Mesothelial cell of epicardium (in vitro differentiated cells): ENCODE results near the gene BNIP3. TPM values are rescaled to one million over a fixed set of nuclear protein-coding genes. Genes with fewer than 3 reads are reported as not detected.

ENCODE experiments used
- DNase-seq, 2 experiments: peaks; one replicate each; pipeline ENCODE4 v3.0.0; 2021; ENCODE audit warnings: low spot score in 2 of 2; ENCODE audit not compliant: unreplicated experiment in 2 of 2
- H3K27ac Mint-ChIP-seq: 2 replicates; pipeline ENCODE4 v1.8.0; 2021; ENCODE audit warnings: mixed read lengths
- H3K27me3 Mint-ChIP-seq: 2 replicates; pipeline ENCODE4 v1.8.0; 2021; ENCODE audit warnings: low read depth, mixed read lengths
- H3K36me3 Mint-ChIP-seq: 2 replicates; pipeline ENCODE4 v1.8.0; 2021; ENCODE audit warnings: mixed read lengths
- H3K4me1 Mint-ChIP-seq: 2 replicates; pipeline ENCODE4 v1.8.0; 2021; ENCODE audit warnings: mixed read lengths
- H3K4me3 Mint-ChIP-seq: 2 replicates; pipeline ENCODE4 v1.8.0; 2021; ENCODE audit warnings: mild to moderate bottlenecking, moderate library complexity, mixed read lengths
- H3K9me3 Mint-ChIP-seq: 2 replicates; pipeline ENCODE4 v1.8.0; 2021; ENCODE audit warnings: mixed read lengths
- CTCF ChIP-seq: fragments of 200-600 bp; sonication (generic); IDR thresholded peaks from one replicate; pipeline ENCODE4 v1.5.0; 2021; ENCODE audit warnings: antibody characterized with exemption; ENCODE audit not compliant: unreplicated experiment
- total RNA-seq: library from RNA; stranded (reverse); gene quantifications from 3 replicates; pipeline ENCODE4 v1.2.1, GENCODE V29; 2021

BNIP3 gene
- total RNA-seq, 1 donor from 2014 or later = 50.8 TPM

DNA sequence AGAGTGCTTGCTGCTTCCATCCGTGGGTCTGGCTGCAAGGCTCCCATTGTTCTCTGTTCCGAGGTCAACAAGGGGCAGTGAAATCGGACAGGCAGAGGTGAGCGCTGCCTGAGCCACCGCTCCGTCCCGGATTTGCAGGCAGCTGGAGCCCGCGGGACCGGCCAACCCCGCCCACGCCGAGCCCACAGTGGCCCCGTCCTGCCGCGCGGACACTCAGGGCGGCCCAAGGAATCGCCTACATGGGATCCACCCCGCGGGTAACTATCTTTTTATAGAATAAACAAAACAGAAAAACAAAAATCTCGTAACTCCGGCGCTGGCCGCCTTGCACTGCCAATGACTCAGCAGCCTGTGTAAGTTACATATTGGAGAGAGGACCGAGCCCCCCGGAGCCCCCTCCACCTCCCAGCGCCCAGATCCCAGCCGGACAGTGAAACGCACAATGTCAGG is 1.9 kb downstream of the BNIP3 start:
- Mint-ChIP-seq H3K27ac (no peak overlapping the region), H3K36me3 (peaks cover 16% of the 10 kb centered on the region), H3K4me1 (peaks cover 29% of the 10 kb centered on the region), H3K4me3 (peak overlapping the region; percentile 72), H3K9me3 (peaks cover 16% of the 10 kb centered on the region), H3K27me3 (peaks cover 35% of the 10 kb centered on the region)
- TF ChIP-seq CTCF = no peak
- DNase-seq = no peak

DNA sequence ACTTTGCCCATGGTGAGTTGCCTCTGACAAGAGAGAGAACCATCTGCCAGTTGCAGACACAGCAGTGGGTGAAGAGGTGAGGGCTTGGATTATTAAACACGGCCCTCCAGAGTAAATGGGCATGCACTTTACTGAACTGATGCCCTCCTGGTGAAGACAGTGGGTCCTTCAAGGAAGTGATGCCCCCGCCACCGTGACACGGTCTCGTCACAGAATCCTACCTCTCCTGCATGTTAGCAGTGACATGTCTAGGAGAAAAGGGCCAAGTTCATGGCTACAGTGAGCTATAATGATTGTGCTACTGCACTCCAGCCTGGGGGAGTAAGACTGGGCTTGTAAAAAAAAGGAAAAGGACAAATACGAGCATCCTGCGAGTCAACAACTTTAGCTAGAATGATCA is 2.4 kb downstream of the BNIP3 start:
- Mint-ChIP-seq H3K4me3 (peak overlapping the region; percentile 72), H3K36me3 (peaks cover 16% of the 10 kb centered on the region), H3K27me3 (peaks cover 30% of the 10 kb centered on the region), H3K4me1 (peaks cover 29% of the 10 kb centered on the region), H3K9me3 (peaks cover 11% of the 10 kb centered on the region), H3K27ac (no peak overlapping the region)
- DNase-seq = no peak
- no peak for TF ChIP-seq CTCF

DNA sequence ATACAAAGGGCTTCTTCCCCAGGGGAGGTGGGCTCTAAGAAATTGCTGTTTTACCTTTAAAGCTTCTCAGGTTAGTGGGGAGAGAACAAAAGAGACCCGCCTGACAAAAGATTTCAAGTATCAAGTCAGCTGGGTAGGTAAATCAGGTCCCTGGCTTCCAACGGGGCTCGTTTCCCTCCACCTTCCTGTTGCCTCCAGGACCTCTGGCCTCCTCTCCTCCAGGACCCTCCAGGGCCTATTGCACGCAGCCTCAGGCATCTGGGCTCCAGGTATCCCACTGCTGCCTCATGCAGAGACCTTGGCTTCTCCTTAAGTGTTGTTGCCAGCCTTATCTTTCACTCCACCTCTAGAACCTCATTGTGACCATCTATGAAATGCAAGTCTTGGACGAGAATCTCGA is 2.9 kb downstream of the BNIP3 start:
- Mint-ChIP-seq H3K27ac (no peak overlapping the region), H3K4me3 (peak overlapping the region; percentile 72), H3K36me3 (peaks cover 19% of the 10 kb centered on the region), H3K9me3 (peaks cover 7% of the 10 kb centered on the region), H3K27me3 (peaks cover 28% of the 10 kb centered on the region), H3K4me1 (peaks cover 31% of the 10 kb centered on the region)
- DNase-seq = no peak
- no peak for TF ChIP-seq CTCF

- TF ChIP-seq CTCF = no peak
- peaks cover 20% of the 10 kb centered on the region for H3K36me3 Mint-ChIP-seq
- H3K4me3 Mint-ChIP-seq = peak overlapping the region; percentile 6
- H3K9me3 Mint-ChIP-seq = peaks cover 3% of the 10 kb centered on the region
- peaks cover 24% of the 10 kb centered on the region for H3K27me3 Mint-ChIP-seq
- DNase-seq = no peak
- peaks cover 31% of the 10 kb centered on the region for H3K4me1 Mint-ChIP-seq
- peak overlapping the region; percentile 5 for H3K27ac Mint-ChIP-seq
These were observed 3.4 kb downstream of the BNIP3 start for GRCh38 chr10:131978366-131978765.

DNA sequence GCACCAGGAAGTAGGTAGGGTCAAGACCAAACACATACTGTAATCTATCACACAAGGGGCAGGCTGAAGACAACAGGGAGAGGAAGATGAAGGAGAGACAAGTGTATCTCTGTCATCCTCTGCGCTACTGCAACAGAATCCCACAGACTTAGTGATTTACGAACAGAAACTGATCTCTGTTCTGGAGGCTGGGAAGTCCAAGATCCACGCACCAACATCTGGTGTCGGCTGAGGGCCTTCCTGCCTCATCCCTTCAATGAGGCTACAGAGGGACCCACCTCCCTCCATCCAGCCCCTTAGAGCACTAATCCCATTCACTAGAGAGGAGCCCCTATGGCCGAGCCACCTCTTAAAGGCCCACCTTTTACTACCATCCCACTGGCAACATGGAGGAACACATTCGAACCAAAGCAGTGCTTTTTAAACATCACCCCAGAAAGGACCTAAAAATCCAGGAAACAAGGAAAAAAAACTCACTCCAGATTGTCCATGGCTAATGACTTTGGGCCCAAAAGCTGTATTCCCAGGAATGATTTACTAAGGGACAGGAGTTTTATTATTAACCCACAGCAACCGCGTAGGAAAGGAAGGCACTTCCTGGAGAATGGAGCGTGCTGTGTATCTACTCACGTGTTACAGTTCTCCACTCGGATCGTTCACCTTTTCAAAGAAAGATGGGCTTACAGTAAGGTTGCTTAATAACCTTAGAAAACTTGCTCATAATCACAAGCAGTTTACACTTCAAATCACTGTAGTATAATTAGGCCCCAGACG is 4.2 kb downstream of the BNIP3 start:
- Mint-ChIP-seq H3K36me3 (peaks cover 20% of the 10 kb centered on the region), H3K27me3 (peaks cover 17% of the 10 kb centered on the region), H3K4me1 (peaks cover 36% of the 10 kb centered on the region), H3K27ac (no peak overlapping the region), H3K4me3 (peak overlapping the region; percentile 6), H3K9me3 (no peaks in the 10 kb centered on the region)
- no peak for DNase-seq
- TF ChIP-seq CTCF = no peak
